ENCODE measurements around the gene TRPM3. TPM values are rescaled to one million over a fixed set of nuclear protein-coding genes. Genes with fewer than 3 reads are reported as not detected.

The TRPM3 gene
- total RNA-seq, 2 experiments from 2014 or later, result not detected

DNA sequence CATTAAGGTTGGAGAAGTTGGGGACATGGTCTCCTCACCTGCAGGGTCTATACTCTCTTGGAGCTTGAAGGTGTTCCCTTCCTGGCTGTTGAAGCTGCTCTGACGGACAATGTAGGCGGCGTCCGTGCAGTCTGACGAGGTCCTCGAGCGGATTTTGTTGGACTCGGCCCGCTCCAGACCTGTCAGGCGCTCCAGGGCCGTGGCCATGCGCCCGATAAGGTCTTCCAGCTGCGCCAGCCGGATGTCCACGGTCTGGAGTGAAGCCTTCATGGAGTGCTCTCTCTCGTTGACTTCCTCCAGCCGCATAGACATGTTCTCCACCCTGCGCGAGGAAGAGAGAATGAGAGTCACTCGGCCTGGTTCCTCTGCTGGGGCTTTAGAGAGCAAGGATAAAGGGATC, 584.3 kb downstream of the TRPM3 start:
- Mint-ChIP-seq H3K36me3 (no peaks in the 10 kb centered on the region), H3K4me1 (peaks cover 17% of the 10 kb centered on the region), H3K9me3 (no peaks in the 10 kb centered on the region), H3K4me3 (no peak overlapping the region), H3K27ac (no peak overlapping the region), H3K27me3 (no peaks in the 10 kb centered on the region)
- no peak for DNase-seq

DNA sequence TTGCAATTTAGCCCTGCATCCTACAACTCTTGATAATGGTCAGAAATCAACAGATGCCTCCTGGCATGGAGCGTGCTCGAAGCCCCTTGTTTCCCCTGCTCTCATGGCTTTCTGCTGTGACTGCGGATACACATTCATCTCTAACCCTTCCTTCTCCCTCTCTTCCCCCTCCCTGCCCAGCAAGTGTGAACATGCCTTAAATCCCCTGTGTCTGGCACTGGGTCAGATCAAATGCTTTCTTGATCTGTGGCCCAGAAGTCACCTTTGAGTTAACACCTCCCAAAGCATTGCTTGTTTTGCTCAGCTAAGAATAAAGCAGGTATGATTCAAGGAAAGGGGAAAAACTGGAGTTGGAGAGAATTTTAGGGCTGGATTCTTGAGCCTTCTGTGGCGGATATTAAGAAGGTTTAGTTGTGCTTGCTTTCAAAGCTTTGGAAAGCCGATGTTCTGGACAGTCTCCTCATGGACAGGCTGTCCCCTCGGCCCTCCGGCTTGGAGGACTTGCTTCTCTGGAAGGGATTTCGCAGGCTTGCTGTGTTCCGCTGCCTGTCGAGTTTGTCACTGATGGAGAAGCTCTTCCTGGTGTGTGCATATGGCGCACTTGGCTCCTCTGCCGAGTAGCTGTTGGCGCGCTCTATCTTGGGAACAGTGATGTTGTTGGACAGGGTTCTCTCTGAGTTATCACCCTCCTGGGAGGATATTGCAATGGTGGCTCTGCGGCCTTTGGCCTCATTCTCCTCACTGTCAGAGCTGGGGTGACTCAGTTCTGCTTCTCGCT, 585.7 kb downstream of the TRPM3 start:
- no peak for DNase-seq
- no peak overlapping the region for H3K27ac Mint-ChIP-seq
- no peaks in the 10 kb centered on the region for H3K36me3 Mint-ChIP-seq
- no peaks in the 10 kb centered on the region for H3K9me3 Mint-ChIP-seq
- no peak overlapping the region for H3K4me3 Mint-ChIP-seq
- peaks cover 17% of the 10 kb centered on the region for H3K4me1 Mint-ChIP-seq
- no peaks in the 10 kb centered on the region for H3K27me3 Mint-ChIP-seq

DNA sequence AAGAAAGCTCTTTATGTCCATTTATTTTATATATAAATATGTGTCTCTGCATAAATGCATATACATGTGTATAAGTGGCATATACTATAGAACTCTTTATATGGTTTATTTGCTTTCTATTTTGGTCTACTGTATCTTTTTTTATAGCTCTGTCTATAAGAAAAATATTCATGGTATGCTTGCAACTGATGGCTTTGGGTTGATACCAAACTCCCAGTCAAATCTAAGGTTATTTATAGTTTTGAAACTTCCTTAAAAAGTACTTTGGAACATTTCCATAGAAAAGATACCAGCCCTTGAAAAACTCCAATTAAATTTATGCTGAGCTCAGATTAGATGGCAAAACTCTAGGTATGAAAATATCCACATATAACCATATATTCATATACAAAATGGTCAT, 587.0 kb downstream of the TRPM3 start:
- Mint-ChIP-seq H3K4me1 (peaks cover 16% of the 10 kb centered on the region), H3K27ac (no peak overlapping the region), H3K36me3 (no peaks in the 10 kb centered on the region), H3K9me3 (no peaks in the 10 kb centered on the region), H3K27me3 (no peaks in the 10 kb centered on the region), H3K4me3 (no peak overlapping the region)
- no peak for DNase-seq

DNA sequence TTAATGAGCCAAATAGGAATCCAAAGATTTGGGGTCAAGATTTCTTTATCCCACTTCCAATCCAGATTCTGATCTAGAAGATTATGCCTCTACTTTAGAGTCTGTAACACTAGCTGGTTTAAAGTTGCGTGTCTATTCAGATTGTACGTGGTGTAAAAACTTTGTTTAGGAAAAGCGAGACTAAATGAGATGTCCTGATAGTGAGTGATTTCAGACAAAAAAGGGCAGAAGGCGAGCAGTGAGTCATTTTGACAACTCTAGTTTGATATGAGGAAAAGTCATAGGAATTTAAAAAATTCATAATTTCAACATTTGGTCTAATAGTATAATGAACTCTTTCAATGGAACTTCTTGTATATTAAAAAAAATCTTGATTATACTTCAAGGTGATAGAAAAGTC, 587.4 kb downstream of the TRPM3 start:
- H3K27me3 Mint-ChIP-seq, result no peaks in the 10 kb centered on the region
- peaks cover 12% of the 10 kb centered on the region for H3K4me1 Mint-ChIP-seq

DNA sequence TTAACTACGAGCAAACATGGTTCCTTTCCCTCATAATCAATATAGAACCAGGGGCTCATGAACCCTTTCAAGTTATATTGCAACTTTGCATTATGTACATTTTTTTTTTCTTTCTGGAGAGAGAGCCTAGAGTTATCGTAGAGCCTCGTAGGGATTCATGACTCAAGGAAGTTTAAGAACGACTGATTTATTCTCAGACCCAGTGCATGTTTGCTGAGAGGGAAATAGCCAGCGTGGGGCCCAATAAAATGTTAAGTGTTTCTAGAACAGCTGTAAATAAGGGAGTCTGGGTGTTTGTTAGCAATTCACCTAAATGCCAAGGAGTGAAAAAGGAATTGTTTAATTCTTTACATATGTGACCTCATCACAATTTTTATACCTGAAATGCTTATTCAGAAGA, 587.9 kb downstream of the TRPM3 start:
- H3K27me3 Mint-ChIP-seq, result no peaks in the 10 kb centered on the region
- no peak overlapping the region for H3K27ac Mint-ChIP-seq
- no peak overlapping the region for H3K4me3 Mint-ChIP-seq
- H3K9me3 Mint-ChIP-seq, result no peaks in the 10 kb centered on the region
- H3K4me1 Mint-ChIP-seq, result peaks cover 11% of the 10 kb centered on the region
- no peaks in the 10 kb centered on the region for H3K36me3 Mint-ChIP-seq
- DNase-seq, result no peak

More for the DNA sequence above, 587.4 kb downstream of the TRPM3 start:
- Mint-ChIP-seq H3K36me3 (no peaks in the 10 kb centered on the region), H3K4me3 (no peak overlapping the region), H3K27ac (no peak overlapping the region), H3K9me3 (no peaks in the 10 kb centered on the region)
- no peak for DNase-seq

DNA sequence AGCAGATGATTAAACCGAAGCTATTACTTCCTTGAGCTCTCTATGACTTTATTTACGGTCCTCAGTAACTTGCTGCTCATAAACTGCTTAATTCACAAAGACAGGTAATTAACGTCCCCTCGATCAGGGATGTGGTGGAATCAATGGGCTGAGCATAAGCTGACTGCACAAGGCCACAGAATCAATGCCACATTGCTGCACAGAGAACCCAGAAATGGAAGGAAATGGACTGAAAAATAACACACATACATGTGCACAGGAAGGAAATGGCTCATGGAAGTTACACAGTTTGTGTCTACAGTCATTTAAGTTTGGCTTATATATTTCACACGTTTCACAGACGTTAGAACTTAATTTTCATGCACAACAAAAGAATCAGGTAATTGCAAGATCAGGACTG, 588.7 kb downstream of the TRPM3 start:
- Mint-ChIP-seq H3K27ac (no peak overlapping the region), H3K9me3 (no peaks in the 10 kb centered on the region), H3K36me3 (no peaks in the 10 kb centered on the region), H3K4me3 (no peak overlapping the region), H3K4me1 (peaks cover 11% of the 10 kb centered on the region), H3K27me3 (no peaks in the 10 kb centered on the region)
- DNase-seq, result no peak

DNA sequence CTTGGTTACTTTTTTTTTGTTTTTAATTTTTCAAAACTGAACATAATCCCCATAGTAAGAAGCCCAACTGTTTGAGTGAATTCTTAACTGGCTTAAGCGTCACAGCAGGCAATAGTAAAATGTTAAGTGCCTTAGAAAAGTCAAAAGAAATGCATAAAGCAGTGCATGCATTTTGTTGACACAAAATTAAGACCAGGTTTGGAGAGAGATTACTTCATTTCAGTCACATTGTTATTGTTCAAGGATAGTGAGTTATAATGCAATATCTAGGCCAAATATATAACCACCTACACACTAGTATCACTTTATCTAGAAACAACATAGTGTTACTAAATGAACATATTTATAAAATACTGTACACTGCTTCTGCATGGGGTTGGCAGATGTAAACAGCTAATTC, 590.1 kb downstream of the TRPM3 start:
- no peak overlapping the region for H3K27ac Mint-ChIP-seq

DNA sequence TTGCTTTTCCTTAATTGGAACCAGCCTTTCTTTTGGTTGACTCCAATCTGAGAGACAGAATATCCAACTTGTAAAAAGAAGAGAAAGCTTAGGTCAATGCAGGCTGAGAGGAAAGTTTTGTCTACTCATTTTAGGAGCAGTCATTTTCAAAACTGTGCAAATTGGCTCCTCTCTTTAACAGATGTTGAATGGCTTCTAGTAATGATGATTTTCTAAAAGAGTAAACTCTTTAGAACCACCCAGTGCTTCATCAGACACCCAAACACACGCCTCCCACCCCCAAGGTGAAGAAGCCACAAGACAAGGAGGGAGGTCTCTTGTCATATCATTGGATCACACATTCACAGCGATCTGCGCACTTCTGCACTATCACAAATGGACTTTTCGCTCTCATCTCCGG, 590.7 kb downstream of the TRPM3 start:
- H3K9me3 Mint-ChIP-seq, result no peaks in the 10 kb centered on the region
- H3K36me3 Mint-ChIP-seq, result no peaks in the 10 kb centered on the region
- no peak for DNase-seq
- no peak overlapping the region for H3K27ac Mint-ChIP-seq
- H3K4me1 Mint-ChIP-seq, result peaks cover 12% of the 10 kb centered on the region
- H3K4me3 Mint-ChIP-seq, result no peak overlapping the region
- H3K27me3 Mint-ChIP-seq, result no peaks in the 10 kb centered on the region

More for the DNA sequence above, 590.1 kb downstream of the TRPM3 start:
- Mint-ChIP-seq H3K4me3 (no peak overlapping the region), H3K27me3 (no peaks in the 10 kb centered on the region), H3K4me1 (peaks cover 11% of the 10 kb centered on the region), H3K9me3 (no peaks in the 10 kb centered on the region), H3K36me3 (no peaks in the 10 kb centered on the region)
- no peak for DNase-seq

DNA sequence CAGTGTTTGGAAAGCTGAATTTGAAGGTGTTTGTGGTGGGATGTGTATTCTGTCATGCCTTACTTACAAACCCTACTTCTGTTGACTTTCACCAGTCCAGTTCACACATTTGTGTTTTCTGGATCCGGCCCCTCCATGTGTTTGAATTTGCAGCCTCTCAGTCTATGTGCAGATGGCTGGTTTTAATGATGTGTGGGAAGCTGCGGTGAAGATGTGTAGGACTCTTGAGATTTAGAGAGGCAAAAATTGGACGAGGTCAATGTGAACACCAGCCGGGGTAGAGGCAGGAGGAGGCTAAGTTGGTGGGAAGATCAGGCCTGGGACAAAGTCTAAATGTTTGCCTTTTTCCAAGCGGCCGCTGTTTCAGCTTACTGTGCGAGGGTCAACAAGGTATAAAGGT, 591.6 kb downstream of the TRPM3 start:
- Mint-ChIP-seq H3K27ac (no peak overlapping the region), H3K4me1 (peaks cover 17% of the 10 kb centered on the region), H3K4me3 (no peak overlapping the region), H3K36me3 (no peaks in the 10 kb centered on the region), H3K27me3 (no peaks in the 10 kb centered on the region), H3K9me3 (peaks cover 6% of the 10 kb centered on the region)
- DNase-seq, result no peak

DNA sequence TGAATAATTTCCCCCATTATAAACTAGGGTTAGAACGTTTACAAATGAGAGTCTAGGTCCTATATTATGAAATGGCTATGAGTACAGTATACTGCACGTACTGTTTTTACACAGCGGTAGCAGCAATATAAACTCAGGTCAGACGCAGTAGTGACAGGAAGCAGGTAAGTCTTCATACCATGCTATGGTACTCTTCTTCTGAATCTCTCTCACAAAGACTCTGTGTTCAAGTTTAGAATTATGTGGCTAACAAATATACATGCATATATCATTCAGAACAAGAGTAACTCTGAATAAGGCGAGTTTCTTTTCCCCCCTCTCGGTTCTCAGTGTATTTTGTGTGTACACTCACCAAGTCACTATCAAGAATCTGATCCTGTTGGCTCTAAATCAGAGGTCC, 592.0 kb downstream of the TRPM3 start:
- H3K27ac Mint-ChIP-seq, result no peak overlapping the region
- no peak for DNase-seq
- H3K4me3 Mint-ChIP-seq, result no peak overlapping the region
- H3K4me1 Mint-ChIP-seq, result peaks cover 17% of the 10 kb centered on the region
- no peaks in the 10 kb centered on the region for H3K36me3 Mint-ChIP-seq
- peaks cover 6% of the 10 kb centered on the region for H3K9me3 Mint-ChIP-seq
- H3K27me3 Mint-ChIP-seq, result no peaks in the 10 kb centered on the region

DNA sequence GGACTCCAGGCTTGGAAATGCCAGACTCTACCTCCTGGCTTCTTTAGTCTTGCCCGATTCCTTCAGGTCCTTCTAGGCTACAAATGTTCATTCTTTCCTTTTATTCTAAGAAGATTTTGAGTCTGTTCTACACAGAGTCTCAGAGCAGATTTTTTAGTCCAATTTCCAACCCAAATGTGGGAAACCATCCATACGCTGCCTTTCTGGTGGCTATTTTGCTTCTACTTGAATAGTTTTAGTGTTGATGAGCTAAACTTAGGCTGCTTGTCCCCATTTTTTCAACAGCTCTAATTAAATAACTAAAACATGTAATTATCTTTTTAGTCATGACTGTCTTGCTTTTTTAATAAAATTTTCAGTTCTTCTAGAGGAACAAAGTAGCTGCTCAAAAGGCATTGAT, 594.5 kb downstream of the TRPM3 start:
- H3K4me3 Mint-ChIP-seq, result no peak overlapping the region
- no peak for DNase-seq
- H3K36me3 Mint-ChIP-seq, result no peaks in the 10 kb centered on the region
- H3K27ac Mint-ChIP-seq, result no peak overlapping the region
- peaks cover 6% of the 10 kb centered on the region for H3K4me1 Mint-ChIP-seq
- H3K27me3 Mint-ChIP-seq, result no peaks in the 10 kb centered on the region
- H3K9me3 Mint-ChIP-seq, result peaks cover 6% of the 10 kb centered on the region

DNA sequence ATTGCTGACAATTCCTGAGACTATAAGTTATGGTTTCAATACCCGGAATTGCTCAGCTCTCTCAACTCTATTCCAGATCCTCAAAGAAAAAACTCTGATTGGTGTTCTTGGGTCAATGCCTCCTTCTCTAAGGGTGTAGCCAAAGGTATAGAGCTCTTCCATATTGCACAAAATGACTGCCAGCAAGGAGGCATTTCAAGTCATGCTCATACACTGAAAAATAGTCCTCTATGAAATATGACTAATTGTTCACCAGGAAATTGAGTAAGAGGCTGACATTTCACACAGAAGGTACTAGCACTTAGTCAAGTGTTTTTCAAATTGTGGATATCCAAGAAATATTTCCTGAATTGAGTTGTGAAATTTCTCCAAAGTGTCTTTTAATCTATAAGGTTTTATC, 595.9 kb downstream of the TRPM3 start:
- no peak for DNase-seq
- H3K36me3 Mint-ChIP-seq, result no peaks in the 10 kb centered on the region
- peaks cover 6% of the 10 kb centered on the region for H3K9me3 Mint-ChIP-seq
- H3K4me1 Mint-ChIP-seq, result peaks cover 6% of the 10 kb centered on the region
- no peaks in the 10 kb centered on the region for H3K27me3 Mint-ChIP-seq
- no peak overlapping the region for H3K27ac Mint-ChIP-seq
- no peak overlapping the region for H3K4me3 Mint-ChIP-seq

DNA sequence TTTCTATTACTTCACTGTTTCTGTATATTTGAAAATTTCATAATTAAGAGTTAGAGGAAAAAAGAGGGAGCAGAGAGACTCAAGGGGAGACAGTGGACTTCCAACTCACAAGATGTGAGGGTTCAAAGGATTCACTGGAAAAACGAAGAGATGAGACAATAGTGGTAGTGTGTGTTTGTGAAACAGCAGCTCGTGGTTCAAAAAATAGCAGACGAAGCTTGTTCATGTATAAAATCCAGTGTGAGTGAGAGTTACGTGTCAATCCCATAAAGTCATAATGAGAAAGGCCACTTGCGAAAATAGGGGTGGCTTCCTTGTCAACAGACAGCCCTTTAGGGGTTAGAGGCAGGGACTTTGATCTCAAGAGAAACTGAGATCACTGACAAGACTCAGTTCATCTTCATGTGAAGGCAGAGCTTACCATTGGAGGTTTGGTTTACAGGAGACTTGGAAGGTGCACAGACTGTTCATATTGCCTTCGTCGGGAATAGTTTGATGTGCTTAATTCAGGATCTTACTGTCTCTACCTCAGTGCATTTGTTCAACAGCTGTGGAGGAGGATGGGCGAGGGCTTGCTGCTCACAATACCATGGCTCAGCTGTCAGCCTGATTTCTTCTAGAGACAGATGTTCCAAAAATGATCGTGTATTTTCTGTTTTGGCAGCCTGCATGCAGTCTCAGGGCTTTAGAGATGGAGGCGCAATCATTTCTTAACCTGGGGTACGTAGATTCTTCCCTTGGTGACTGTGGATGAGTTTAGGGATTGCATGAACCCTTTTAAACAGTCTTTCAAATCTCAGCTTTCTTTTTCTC, 601.3 kb downstream of the TRPM3 start:
- Mint-ChIP-seq H3K27me3 (no peaks in the 10 kb centered on the region), H3K4me1 (peaks cover 8% of the 10 kb centered on the region), H3K27ac (no peak overlapping the region), H3K9me3 (peaks cover 3% of the 10 kb centered on the region), H3K36me3 (no peaks in the 10 kb centered on the region), H3K4me3 (no peak overlapping the region)
- no peak for DNase-seq

DNA sequence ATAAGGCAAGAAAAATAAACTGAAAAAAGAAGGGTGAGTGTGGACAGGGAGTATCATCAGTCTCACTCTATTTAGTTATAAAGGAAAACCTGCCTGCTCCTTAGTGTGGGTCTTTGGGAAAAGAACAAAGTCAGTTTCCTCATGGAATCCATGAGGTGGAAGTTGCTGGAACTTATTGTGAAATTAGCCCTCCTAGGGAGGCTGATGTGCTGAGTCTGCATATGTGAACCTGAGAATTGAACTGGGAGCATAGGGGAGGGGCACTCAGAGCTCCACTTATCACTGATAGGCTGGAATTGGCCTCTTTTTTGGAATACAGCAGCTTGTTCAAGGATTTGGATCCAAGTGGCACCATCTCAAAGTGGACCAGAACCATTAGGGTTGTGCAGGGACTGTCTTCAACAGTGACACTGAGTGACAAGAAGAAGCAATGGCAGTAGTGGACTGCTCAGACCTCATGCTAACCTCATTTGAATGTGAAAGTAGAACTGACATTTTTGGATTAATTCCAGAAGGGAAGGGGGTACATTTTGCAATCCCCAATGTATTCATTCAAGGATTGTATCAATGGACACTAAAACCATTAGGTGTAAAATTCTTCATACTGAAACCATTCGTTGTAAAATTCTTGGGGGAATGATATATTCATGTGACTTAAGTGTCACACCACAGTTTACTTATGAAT, 603.4 kb downstream of the TRPM3 start:
- no peak for DNase-seq
- Mint-ChIP-seq H3K9me3 (no peaks in the 10 kb centered on the region), H3K4me3 (no peak overlapping the region), H3K4me1 (peaks cover 9% of the 10 kb centered on the region), H3K36me3 (no peaks in the 10 kb centered on the region), H3K27ac (no peak overlapping the region), H3K27me3 (no peaks in the 10 kb centered on the region)

DNA sequence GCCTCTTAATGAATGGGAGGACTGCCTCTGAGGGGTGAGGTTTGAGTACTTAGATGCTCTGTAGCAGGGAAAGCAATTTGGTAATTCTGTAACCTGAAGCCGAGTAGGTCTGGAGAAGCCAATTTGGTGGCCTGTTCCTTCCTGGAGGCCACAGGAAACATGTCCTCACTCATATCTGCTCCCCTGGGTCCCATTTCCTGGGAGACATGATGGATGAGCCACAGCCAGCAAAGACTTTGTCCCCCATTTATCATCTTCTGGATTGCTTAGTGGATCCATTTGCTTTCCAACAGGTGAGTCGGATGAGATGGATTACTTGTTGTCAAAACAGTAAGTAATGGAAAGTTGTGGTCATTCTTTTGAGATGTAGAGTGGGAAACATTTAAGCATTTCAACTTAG, 607.1 kb downstream of the TRPM3 start:
- Mint-ChIP-seq H3K4me1 (peaks cover 4% of the 10 kb centered on the region), H3K4me3 (no peak overlapping the region), H3K27ac (no peak overlapping the region), H3K9me3 (no peaks in the 10 kb centered on the region), H3K36me3 (no peaks in the 10 kb centered on the region), H3K27me3 (no peaks in the 10 kb centered on the region)
- no peak for DNase-seq

Data from activated naive CD8-positive, alpha-beta T cell treated with anti-CD3 and anti-CD28 coated beads for 36 hours (primary cell).